AG04450 (cell line): ENCODE data around the gene HOXA10. TPM values are rescaled to one million over a fixed set of nuclear protein-coding genes. Genes with fewer than 3 reads are reported as not detected.

ENCODE experiments used
- CTCF ChIA-PET: fragments of 300-600, 350-600 bp; formaldehyde crosslinking; extraction: SDS; loops from one replicate; lab custom pipeline; 2022; ENCODE audit warnings: antibody characterized with exemption, inconsistent platforms; lab: Charles Lee
- POLR2A ChIA-PET: fragments of 350-600 bp; formaldehyde crosslinking; extraction: SDS; loops from one replicate; lab custom pipeline; 2021; ENCODE audit warnings: antibody characterized with exemption, inconsistent platforms; lab: Yijun Ruan, JAX
- DNase-seq: peaks from one replicate; pipeline ENCODE4 v3.0.0-alpha.2; 2011; ENCODE audit warnings: low read depth, low spot score
- H3K27ac ChIP-seq: one replicate; pipeline ENCODE4 v1.5.1; 2012; ENCODE audit warnings: low read depth, low read length, control low read depth
- H3K27me3 ChIP-seq: one replicate; pipeline ENCODE4 v1.6.0; 2012; ENCODE audit warnings: low read length; ENCODE audit not compliant: control insufficient read depth, insufficient read depth
- H3K4me3 ChIP-seq: 2 replicates; pipeline ENCODE4 v1.5.1; 2011; ENCODE audit warnings: mild to moderate bottlenecking, low read depth, low read length, control low read depth
- H3K9me3 ChIP-seq: 2 replicates; pipeline ENCODE4 v1.5.1; 2012; ENCODE audit warnings: low read length; ENCODE audit not compliant: control insufficient read depth, insufficient read depth
- polyA plus RNA-seq: library from polyadenylated mRNA; depleted of rRNA; stranded (reverse); fragments of >200 nt; gene quantifications from 2 replicates; pipeline ENCODE4 v1.2.3, GENCODE V29; 2011
- TF ChIP-seq, protein P1 (sequence below): IDR thresholded peaks from 2 replicates; pipeline ENCODE4 v1.5.1; 2011; ENCODE audit warnings: low read depth, low read length, control low read depth, inconsistent platforms

HOXA10 gene
- polyA plus RNA-seq, 1 experiment: 0.47 TPM

DNA sequence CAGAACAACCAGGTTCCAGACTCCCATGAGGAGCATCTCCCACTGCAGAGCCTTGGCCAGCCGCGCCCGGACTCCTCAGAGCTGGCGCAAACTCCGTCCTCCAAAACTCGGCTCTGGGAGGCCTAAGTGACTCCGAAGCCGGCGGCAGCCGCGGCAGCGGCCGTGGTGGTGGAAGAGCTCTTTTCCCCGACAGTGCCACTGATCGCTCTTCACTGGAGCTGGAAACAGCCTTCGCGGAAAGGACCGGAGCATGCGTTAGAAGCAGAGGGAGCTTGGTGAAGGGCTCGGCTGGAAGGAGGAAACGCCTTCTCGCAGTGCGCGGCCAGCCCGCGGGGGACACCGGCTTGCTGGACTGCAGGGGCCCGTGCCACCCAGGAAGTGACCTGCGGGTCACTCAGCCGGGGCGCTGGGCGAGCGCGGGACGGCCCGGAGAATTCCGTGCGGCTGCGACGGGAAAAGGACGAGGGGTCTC lies 30.8 kb upstream of the HOXA10 start:
- Histone ChIP-seq H3K27me3 (peaks cover 97% of the 10 kb centered on the region), H3K27ac (no peak overlapping the region), H3K9me3 (peaks cover 9% of the 10 kb centered on the region; the same call in 1 of the 2 replicates), H3K4me3 (no peak overlapping the region)
- TF ChIP-seq, protein P1, sequence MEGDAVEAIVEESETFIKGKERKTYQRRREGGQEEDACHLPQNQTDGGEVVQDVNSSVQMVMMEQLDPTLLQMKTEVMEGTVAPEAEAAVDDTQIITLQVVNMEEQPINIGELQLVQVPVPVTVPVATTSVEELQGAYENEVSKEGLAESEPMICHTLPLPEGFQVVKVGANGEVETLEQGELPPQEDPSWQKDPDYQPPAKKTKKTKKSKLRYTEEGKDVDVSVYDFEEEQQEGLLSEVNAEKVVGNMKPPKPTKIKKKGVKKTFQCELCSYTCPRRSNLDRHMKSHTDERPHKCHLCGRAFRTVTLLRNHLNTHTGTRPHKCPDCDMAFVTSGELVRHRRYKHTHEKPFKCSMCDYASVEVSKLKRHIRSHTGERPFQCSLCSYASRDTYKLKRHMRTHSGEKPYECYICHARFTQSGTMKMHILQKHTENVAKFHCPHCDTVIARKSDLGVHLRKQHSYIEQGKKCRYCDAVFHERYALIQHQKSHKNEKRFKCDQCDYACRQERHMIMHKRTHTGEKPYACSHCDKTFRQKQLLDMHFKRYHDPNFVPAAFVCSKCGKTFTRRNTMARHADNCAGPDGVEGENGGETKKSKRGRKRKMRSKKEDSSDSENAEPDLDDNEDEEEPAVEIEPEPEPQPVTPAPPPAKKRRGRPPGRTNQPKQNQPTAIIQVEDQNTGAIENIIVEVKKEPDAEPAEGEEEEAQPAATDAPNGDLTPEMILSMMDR: no peak
- DNase-seq: no peak
- CTCF ChIA-PET: interaction anchor here (0.6 to 2.1 kb wide), 2 partner anchors 9 to 24 kb away, joined by 3 to 11 read pairs; no protein-coding TSS in a partner anchor
- POLR2A ChIA-PET: no interaction called here

DNA sequence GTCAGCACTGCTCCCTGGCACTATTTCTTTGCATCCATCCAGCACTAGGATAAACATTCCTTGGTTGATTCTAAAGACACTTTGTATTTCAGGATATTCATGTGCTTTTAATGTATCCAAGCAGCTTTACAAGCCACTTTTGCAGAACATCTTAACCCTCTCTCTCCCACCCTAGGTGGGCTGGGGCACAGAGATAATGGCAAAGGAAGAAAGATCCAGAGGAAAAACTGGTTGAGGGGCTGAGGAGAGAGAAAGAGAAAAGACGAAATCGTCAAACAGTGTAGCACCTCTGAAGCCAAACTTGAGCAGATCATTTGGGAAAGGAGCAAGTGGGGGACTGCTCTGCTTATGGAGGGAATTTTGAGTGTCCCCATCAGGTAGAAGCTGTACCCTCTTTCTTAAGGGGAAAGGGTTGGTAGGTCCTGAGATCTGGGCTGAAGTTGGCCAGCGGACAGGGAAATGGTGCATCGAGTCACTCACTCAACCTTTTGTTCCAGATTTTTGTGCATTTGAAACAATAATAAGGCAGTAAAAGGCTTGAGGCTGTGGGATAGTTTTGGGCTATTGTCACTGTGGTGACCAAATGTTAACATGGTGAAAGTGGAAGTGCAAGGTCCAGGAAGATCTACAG lies 30.0 kb upstream of the HOXA10 start:
- CTCF ChIA-PET: interaction anchor here (0.6 kb wide), 1 partner anchor 25 kb away, joined by 3 read pairs; no protein-coding TSS in a partner anchor

DNA sequence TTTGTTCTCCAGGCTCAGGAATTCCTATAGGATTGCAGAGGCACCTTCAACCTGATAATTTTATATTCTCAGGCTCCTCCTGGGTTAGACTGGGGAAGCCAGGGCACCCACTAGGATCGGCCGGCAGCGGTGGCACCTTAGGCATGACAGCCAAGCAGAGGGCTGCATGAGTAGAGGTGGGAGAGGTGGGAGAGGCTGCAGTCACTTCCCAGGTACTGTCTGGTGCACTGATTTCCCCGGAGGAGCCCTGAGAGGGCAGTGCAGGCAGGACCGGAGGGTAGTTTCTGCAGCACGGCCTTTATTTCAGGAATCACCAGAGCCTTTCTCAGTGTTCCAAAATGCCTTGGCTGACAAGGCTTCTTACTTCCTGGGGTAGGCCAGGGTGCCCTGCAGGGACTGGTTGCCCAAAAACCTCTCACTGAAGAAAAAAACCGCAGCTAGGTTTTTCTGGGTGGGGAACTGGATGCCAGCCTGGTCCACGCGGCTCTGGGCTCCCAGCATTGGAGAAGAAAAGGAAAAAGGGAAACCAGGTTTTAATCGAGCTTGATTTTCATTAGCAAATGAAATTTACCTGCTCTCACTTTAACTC lies 29.3 kb upstream of the HOXA10 start:
- TF ChIP-seq, protein P1: no peak
- ChIA-PET POLR2A (no interaction called here), CTCF (no interaction called here)
- H3K4me3 ChIP-seq: no peak overlapping the region
- no peak overlapping the region for H3K27ac ChIP-seq
- peaks cover 93% of the 10 kb centered on the region for H3K27me3 ChIP-seq
- peaks cover 15% of the 10 kb centered on the region; the same call in 1 of the 2 replicates for H3K9me3 ChIP-seq
- no peak for DNase-seq

More for the DNA sequence above, 30.0 kb upstream of the HOXA10 start:
- H3K9me3 ChIP-seq: peaks cover 11% of the 10 kb centered on the region; the same call in 1 of the 2 replicates
- no peak overlapping the region for H3K4me3 ChIP-seq
- H3K27ac ChIP-seq: no peak overlapping the region
- TF ChIP-seq, protein P1: no peak
- POLR2A ChIA-PET: no interaction called here
- H3K27me3 ChIP-seq: peaks cover 93% of the 10 kb centered on the region
- no peak for DNase-seq

DNA sequence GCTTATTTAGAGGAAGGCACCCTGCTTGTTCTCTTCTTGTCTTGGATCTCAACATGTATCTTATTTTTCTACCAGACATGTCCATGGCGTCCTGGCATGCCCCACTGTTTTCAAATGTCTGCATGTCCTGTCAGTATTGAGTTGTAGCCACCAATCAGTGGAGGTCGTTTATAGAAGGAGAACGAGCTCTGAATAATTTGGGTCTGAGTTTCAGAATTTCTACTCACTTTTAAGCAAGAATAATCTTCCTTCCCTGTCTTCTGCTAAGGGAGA lies 28.7 kb upstream of the HOXA10 start:
- CTCF ChIA-PET: interaction anchor here (0.6 to 1.9 kb wide), 3 partner anchors 374 to 817 kb away, joined by 3 to 5 read pairs (median 4); no protein-coding TSS in a partner anchor
- no peak overlapping the region for H3K27ac ChIP-seq
- no peak overlapping the region for H3K4me3 ChIP-seq
- peaks cover 93% of the 10 kb centered on the region for H3K27me3 ChIP-seq
- TF ChIP-seq, protein P1: no peak
- DNase-seq: no peak
- peaks cover 15% of the 10 kb centered on the region; the same call in 1 of the 2 replicates for H3K9me3 ChIP-seq
- POLR2A ChIA-PET: no interaction called here
